ENCODE measurements around the gene MARCHF10. TPM values are rescaled to one million over a fixed set of nuclear protein-coding genes. Genes with fewer than 3 reads are reported as not detected.

The MARCHF10 gene
- total and polyA plus RNA-seq, 2 donors (not counting 3 experiments of a cell fraction or from before 2014, with no cell fraction given), result 0.11 TPM; not detected in 1

GRCh38 chr17:62703776-62704380 is 104.2 kb downstream of the MARCHF10 start:
- Histone ChIP-seq H3K9ac (replicated peaks; ENCODE audit: extremely low read depth, insufficient read depth, low read length) (peak overlapping the region; percentile 64), H2AFZ (ENCODE audit: low read depth, low read length) (peak overlapping the region; percentile 81), H3K4me2 (ENCODE audit: insufficient read depth, low read length) (peak overlapping the region; percentile 90), H3K79me2 (ENCODE audit: control insufficient read depth, insufficient read depth, low read length) (no peaks in the 10 kb centered on the region), H4K20me1 (replicated peaks; ENCODE audit: control insufficient read depth, extremely low read depth, insufficient read depth, low read length) (no peaks in the 10 kb centered on the region), H3K9me3 (replicated peaks; ENCODE audit: control insufficient read depth, insufficient read depth, low read length) (no peaks in the 10 kb centered on the region), H3K27ac (ENCODE audit: insufficient read depth, low read depth, low read length) (peak overlapping the region; percentile 14), H3K4me3 (replicated peaks in 1 of 3; ENCODE audit: insufficient read depth in 1 of 3, low read depth in 1 of 3, low read length in 3 of 3) (peak overlapping the region; percentile 23 to 56 (median 48)), H3K4me1 (ENCODE audit: control insufficient read depth, extremely low read depth, insufficient read depth, low read length) (peaks cover 32% of the 10 kb centered on the region), H3K27me3 (ENCODE audit: control insufficient read depth in 2 of 2, insufficient read depth in 2 of 2, low read length in 2 of 2) (peaks cover 0 to 8% of the 10 kb centered on the region in 2 experiments), H3K36me3 (ENCODE audit: control insufficient read depth in 2 of 2, extremely low read depth in 1 of 2, insufficient read depth in 2 of 2, low read length in 2 of 2) (no peaks in the 10 kb centered on the region), H3K9me1 (replicated peaks; ENCODE audit: control insufficient read depth, extremely low read depth, insufficient read depth, low read length) (no peaks in the 10 kb centered on the region)
- POLR2A ChIA-PET, result no interaction called here
- DNase-seq (ENCODE audit: low read depth, low spot score) (peak; percentile 44), FAIRE-seq (peak; percentile 67)
- CTCF ChIA-PET, result interaction anchor here (1.3 to 2.2 kb wide), 3 partner anchors 13 to 703 kb away, joined by 3 to 12 read pairs (median 11); no protein-coding TSS in a partner anchor
- dilution Hi-C loops (cut with MboI; ENCODE audit: extremely low pct_ligation_motif_present, low sequenced_read_pairs), result no loop called here
- no peak for TF ChIP-seq EZH2 (IDR thresholded peaks at IDR 0.05; ENCODE audit: borderline replicate concordance, low read depth, low read length, severe bottlenecking)
- TF ChIP-seq, protein P1, sequence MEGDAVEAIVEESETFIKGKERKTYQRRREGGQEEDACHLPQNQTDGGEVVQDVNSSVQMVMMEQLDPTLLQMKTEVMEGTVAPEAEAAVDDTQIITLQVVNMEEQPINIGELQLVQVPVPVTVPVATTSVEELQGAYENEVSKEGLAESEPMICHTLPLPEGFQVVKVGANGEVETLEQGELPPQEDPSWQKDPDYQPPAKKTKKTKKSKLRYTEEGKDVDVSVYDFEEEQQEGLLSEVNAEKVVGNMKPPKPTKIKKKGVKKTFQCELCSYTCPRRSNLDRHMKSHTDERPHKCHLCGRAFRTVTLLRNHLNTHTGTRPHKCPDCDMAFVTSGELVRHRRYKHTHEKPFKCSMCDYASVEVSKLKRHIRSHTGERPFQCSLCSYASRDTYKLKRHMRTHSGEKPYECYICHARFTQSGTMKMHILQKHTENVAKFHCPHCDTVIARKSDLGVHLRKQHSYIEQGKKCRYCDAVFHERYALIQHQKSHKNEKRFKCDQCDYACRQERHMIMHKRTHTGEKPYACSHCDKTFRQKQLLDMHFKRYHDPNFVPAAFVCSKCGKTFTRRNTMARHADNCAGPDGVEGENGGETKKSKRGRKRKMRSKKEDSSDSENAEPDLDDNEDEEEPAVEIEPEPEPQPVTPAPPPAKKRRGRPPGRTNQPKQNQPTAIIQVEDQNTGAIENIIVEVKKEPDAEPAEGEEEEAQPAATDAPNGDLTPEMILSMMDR (IDR thresholded peaks at IDR 0.05; ENCODE audit: extremely low read depth in 1 of 2, insufficient read depth in 1 of 2, low read depth in 1 of 2, low read length in 2 of 2), result peak; percentile 79 to 87
- TF ChIP-seq JUN (IDR thresholded peaks at IDR 0.05; ENCODE audit: borderline replicate concordance, insufficient read depth, insufficient read length, low read depth), result no peak
- TF ChIP-seq POLR2A (IDR thresholded peaks at IDR 0.05; ENCODE audit: low read depth, low read length), result no peak
- no peak for TF ChIP-seq MAX (IDR thresholded peaks at IDR 0.05; ENCODE audit: insufficient read depth, insufficient read length)
- peak; percentile 25 for TF ChIP-seq POLR2AphosphoS5 (IDR thresholded peaks at IDR 0.05; ENCODE audit: insufficient read depth, low read depth, low read length)
- no peak for TF ChIP-seq MYC (IDR thresholded peaks at IDR 0.05; ENCODE audit: low read depth, low read length)
- TF ChIP-seq FOS (IDR thresholded peaks at IDR 0.05; ENCODE audit: borderline replicate concordance, insufficient read depth, low read length), result no peak
- no peak for TF ChIP-seq GATA2 (IDR thresholded peaks at IDR 0.05; ENCODE audit: insufficient read depth, insufficient read length, low read depth, low read length)
- intact Hi-C loops (cut with micrococcal nuclease), result loop anchor here (1.0 to 10.0 kb wide), 6 partner anchors 10 to 702 kb away; partner anchors contain the start of gene METTL2A
- BruUV-seq (replicated peaks), result no TSS peak
